ENCODE measurements around the gene PLIN3.

DNA sequence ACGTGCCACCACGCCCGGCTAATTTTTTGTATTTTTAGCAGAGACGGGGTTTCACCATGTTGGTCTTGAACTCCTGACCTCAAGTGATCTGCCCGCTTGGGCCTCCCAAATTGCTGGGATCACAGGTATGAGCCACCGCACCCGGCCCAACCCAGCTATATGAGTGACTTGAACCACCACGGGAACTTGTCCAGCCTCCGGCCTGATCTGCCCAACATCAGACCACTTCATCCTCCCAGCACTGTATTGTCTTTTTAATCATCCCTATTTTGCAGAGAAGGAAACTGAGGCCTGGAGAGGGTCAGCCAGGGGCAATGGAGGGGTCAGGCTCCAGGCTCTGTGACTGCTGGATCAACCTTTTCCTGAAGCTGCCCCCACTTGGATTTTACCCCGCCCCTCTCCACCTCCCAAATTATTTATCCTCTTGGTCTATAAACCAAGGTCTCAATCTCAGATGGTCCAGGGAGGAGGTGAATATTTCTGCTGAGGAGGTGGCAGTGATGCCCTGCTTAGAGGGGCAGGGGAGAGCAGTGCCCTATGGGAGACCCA is 893 bp upstream of the PLIN3 start:
- TF ChIP-seq, protein P1, sequence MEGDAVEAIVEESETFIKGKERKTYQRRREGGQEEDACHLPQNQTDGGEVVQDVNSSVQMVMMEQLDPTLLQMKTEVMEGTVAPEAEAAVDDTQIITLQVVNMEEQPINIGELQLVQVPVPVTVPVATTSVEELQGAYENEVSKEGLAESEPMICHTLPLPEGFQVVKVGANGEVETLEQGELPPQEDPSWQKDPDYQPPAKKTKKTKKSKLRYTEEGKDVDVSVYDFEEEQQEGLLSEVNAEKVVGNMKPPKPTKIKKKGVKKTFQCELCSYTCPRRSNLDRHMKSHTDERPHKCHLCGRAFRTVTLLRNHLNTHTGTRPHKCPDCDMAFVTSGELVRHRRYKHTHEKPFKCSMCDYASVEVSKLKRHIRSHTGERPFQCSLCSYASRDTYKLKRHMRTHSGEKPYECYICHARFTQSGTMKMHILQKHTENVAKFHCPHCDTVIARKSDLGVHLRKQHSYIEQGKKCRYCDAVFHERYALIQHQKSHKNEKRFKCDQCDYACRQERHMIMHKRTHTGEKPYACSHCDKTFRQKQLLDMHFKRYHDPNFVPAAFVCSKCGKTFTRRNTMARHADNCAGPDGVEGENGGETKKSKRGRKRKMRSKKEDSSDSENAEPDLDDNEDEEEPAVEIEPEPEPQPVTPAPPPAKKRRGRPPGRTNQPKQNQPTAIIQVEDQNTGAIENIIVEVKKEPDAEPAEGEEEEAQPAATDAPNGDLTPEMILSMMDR (IDR thresholded peaks at IDR 0.05) = no peak
- TF ChIP-seq POLR2A (IDR thresholded peaks at IDR 0.05) = no peak
